Stimulated activated CD4-positive, alpha-beta T cell treated with anti-CD3 and anti-CD28 coated beads, Interleukin-1b, Interleukin-23, amount 100 ng/mL, for 4 hours (primary cell): ENCODE measurements around the gene RSRC2.
"Not testable (repeated sequence)": the region's sequence is repeated elsewhere in the genome, so short reads cannot be mapped to it uniquely, and the experiment has no call there.

Experiments
- DNase-seq, 2 donors: peaks; one replicate each; pipeline ENCODE4 v3.0.0-alpha.2; 2020; ENCODE audit warnings: low read depth in 2 of 2

Gene RSRC2

GRCh38 chr12:122486360-122486759 lies 40.4 kb downstream of the RSRC2 start:
- DNase-seq, result not testable (repeated sequence)

DNA sequence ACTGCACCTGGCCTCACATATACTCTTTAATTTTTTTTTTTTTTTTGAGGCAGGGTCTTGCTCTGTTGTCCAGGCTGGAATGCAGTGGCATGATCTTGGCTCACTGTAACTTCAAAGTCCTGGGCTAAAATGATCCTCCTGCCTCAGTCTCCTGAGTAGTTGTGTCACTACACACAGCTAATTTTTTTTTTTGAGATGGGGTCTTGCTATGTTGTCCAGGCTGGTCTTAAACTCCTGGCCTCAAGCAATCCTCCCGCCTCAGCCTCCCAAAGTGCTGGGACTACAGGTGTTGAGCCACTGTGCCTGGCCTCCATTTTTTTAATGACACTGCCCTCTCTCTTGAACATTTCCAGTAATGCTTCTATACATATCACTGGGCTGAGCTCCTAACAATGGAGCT lies 42.4 kb downstream of the RSRC2 start:
- not testable (repeated sequence) for DNase-seq

GRCh38 chr12:122483969-122484368 lies 42.8 kb downstream of the RSRC2 start:
- DNase-seq, result no peak

DNA sequence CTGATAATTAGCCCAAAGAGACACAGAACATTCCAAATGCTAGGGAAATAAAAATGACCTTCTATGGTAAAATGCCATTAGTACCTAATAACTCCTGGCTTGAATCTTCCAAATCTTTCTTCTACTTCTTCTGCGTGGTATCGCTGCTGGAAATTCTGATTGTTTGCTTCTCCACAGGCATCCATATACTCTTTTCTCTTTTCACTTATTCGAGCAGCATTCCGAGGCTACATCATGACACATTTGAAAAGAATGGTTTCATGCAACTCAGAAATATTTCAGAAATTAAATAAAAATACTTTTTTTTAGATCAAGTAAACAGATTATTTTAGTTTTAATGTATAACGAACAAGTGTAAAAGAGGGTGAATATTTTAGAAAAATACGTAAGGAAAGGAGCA lies 44.9 kb downstream of the RSRC2 start:
- DNase-seq, result no peak

- DNase-seq, result no peak
Observed at GRCh38 chr12:122480753-122481152, 46.0 kb downstream of the RSRC2 start.

DNA sequence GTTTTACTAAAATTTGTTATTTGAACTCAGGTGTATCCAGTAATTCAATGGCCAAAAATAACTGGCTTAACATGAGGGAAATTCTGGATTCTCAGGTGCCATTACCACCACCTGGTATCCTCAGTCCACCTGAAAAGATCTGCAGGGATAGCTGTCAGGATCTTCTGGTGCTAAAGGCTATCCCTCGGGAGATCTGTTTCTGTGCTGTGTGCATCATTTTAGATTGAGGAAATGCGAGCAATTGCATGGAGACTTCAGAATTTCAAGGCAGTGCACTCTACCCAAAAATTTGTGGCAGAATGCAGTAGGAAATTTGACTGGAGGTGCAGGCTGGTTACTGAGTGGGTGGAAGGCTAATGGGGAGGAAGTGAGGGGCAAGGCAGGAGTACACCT lies 52.4 kb downstream of the RSRC2 start:
- no peak for DNase-seq

DNA sequence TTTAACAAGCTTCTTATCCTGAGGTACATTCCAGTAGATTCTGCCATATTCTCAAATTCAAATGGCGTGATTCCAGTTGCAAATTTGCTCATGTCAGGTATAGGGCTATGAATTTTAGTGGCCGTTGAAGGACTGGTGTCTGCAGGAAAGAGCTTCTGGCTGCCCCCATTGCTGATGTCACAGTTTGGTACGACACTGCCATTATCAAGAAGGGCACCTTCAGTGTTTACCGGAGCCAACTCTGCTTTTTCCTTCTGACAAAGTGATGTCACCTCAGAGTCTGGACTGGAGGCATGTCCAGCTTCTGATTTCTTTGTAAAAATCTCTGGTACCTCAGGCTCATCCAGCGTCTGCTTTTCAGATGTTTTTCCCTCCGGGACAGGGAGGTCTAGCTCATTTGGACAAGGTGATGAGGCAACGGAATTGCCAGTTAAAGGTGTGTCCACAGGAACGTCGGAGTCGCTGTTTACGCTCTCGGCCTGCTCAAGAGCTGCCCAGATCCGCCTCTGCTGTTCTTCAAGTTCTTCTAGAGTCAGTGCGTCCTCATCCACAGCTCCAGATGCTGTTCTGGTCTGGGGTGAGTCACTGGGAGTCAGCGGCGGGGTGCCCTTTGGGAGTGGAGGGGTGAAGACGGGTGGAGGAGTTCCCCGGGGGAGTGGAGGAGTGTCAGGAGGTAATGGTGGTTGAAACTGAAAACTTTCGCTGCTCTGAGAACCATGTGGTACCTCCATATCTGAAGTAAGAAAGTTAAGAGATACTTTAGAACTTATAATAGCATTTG lies 53.0 kb downstream of the RSRC2 start:
- peak in 1 of 2 donors; percentile 32 for DNase-seq

DNA sequence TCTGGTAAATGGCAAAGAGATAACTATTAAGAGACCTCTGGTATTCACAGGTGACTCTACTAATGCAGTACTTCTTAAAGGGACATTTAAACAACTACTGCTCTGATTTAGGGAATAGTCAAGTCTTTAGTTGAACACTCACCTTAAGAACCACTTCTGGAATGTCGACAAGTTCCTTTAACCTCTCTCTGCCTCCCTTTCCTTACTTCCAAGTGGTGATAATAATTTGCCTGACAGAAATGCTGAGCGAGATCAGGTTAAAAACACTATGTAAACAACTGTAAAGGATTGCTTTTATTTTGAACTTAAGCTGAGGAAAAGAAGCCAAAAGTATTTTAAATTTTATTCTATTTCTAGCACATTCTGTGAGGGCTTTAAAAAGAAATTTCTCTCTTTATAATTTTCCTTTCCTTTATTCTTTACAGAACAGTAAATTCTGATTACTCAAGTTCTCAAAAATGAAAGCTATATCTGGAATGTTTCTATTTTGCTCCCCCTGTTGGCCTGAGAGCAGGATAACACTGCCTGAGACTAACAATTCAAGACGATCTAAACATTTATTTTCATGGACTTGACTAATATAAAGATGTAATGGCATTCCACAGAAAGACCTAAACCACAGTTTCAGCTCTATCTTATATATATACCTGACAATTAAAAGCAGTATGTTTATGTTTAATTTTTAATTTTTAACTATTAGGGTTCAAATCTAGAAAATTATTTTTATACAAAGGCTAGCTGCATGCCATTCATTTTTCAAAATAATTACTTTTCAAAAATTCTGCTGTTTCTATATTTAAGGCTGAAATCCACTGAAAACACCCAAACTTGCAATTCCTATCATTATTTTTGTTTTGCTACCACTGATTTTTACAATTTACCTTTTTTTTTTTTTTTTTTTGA lies 55.2 kb downstream of the RSRC2 start:
- no peak for DNase-seq

GRCh38 chr12:122470576-122470975 lies 56.2 kb downstream of the RSRC2 start:
- not testable (repeated sequence) for DNase-seq

DNA sequence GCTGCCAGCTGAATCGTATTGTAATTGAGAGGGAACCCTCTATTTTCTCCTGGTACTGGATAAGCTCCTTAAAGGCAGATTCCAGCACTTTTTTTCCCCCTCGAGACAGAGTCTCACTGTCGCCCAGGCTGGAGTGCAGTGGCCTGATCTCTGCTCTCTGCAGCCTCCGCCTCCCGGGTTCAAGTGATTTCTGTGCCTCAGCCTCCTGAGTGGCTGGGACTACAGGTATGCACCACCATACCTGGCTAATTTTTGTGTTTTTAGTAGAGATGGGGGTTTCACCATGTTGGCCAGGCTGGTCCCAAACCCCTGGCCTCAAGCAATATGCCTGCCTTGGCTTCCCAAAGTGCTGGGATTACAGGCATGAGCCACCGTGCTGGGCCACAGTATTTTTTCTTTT lies 56.9 kb downstream of the RSRC2 start:
- not testable (repeated sequence) for DNase-seq

DNA sequence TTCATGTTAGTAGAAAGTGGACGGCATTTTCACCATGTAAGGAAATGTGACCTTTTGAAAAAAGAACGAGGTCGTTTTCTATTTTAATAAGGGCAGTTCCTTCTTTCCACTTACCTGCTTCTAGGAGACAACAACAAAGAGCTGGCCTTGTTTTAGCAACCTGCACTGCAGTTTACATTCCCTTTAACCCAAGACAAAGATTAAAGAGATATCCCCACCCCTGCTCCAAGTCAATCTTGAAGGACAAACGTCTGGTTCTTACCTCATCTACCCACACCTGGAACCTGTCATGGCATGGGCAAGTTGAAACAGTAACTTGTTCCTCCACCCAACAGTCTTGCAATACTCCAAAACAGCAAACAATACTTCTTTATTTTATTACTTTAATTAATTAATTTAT lies 58.8 kb downstream of the RSRC2 start:
- no peak for DNase-seq

- DNase-seq, result not testable (repeated sequence)
Observed at GRCh38 chr12:122464317-122465042, 62.3 kb downstream of the RSRC2 start.

DNA sequence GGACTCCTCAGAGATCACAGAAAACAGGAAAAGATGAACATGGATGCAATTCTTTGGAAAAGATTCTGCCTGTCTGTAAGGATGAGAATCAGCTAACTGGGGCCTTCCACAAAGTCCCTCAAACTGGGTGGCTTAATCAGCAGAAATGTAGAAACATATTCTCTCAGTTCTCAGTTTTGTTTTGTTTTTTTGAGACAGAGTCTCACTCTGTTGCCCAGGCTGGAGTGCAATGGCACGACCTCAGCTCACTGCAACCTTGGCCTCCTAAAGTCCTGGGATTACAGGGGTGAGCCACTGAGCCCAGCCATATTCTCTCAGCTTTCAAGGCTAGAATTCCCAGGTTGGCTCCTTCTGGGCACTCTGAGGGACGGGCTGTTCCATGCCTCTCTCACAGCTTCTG lies 66.1 kb downstream of the RSRC2 start:
- no peak for DNase-seq

GRCh38 chr12:122460061-122460460 lies 66.7 kb downstream of the RSRC2 start:
- no peak for DNase-seq

- no peak for DNase-seq
Observed at GRCh38 chr12:122459211-122459610, 67.5 kb downstream of the RSRC2 start.

- no peak for DNase-seq
Observed at GRCh38 chr12:122458105-122459035, 68.4 kb downstream of the RSRC2 start.

GRCh38 chr12:122457627-122458026 lies 69.1 kb downstream of the RSRC2 start:
- DNase-seq, result no peak

DNA sequence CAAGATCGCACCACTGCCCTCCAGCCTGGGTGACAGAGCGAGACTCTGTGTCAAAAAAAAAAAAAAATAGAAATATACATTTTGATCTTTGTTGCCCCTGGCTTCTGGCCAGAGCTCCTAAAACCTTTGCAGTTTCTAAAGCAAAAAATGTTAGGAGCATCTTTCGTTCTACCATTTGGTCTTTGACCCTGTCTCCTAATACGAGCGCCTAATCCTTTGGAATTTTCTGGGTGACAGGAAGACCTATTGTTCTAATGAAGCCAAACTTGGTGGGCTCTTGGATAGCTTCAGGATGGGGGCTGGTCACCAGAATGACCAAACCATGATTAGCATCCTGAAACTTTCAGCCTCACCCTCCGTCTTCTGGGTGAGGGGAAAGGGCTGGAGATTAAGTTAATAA lies 72.0 kb downstream of the RSRC2 start:
- DNase-seq, result no peak

DNA sequence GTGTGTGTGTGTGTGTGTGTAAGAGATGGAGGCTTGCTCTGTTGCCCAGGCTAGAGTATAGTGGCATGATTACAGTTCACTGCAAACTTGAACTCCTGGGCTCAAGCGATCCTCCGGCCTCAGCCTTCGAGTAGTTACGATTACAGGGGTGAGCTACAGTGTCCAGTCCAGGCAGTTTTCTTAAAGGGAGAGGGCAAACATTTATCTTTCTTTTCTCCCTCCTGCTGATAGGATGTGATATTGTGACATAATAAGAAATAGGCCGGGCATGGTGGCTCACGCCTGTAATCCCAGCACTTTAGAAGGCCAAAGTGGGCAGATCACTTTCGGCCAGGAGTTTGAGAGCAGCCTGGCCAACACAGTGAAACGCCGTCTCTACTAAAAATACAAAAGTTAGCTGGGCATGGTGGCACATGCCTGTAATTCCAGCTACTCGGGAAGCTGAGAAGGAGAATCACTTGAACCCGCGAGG lies 72.5 kb downstream of the RSRC2 start:
- no peak for DNase-seq
